GM23338 (cell line): ENCODE results near the gene MPND. TPM values are rescaled to one million over a fixed set of nuclear protein-coding genes. Genes with fewer than 3 reads are reported as not detected.

Experiments used
- ATAC-seq: fragments of 200-7000 bp; cut with Tn5 transposase; 3 replicates; pipeline ENCODE4 v1.9.1; 2020
- DNase-seq: peaks from one replicate; pipeline ENCODE4 v3.0.0-alpha.2; 2015; ENCODE audit warnings: low spot score
- H2AFZ ChIP-seq: fragments of 200-600 bp; sonication (generic); 2 replicates; pipeline ENCODE4 v1.8.0; 2016; ENCODE audit warnings: antibody characterized with exemption, mild to moderate bottlenecking, moderate library complexity
- H3F3A ChIP-seq: fragments of 200-600 bp; sonication (generic); replicated peaks from 2 replicates; pipeline ENCODE4 v1.8.0; 2017; ENCODE audit warnings: antibody characterized with exemption, mixed run types, low read depth
- H3K27ac ChIP-seq: fragments of 200-600 bp; sonication (generic); 2 replicates; pipeline ENCODE4 v1.6.1; 2016; ENCODE audit warnings: low read depth
- H3K27me3 ChIP-seq: fragments of 200-600 bp; sonication (generic); 2 replicates; pipeline ENCODE4 v1.8.0; 2016; ENCODE audit warnings: mild to moderate bottlenecking, mixed run types, moderate library complexity; ENCODE audit not compliant: insufficient read depth
- H3K36me3 ChIP-seq: fragments of 200-600 bp; sonication (generic); 2 replicates; pipeline ENCODE4 v1.8.0; 2016; ENCODE audit warnings: mild to moderate bottlenecking; ENCODE audit not compliant: insufficient read depth
- H3K4me1 ChIP-seq: fragments of 200-600 bp; sonication (generic); 2 replicates; pipeline ENCODE4 v1.8.0; 2016; ENCODE audit warnings: mild to moderate bottlenecking, moderate library complexity; ENCODE audit not compliant: insufficient read depth
- H3K4me2 ChIP-seq: fragments of 200-600 bp; sonication (generic); 2 replicates; pipeline ENCODE4 v1.7.1; 2017; ENCODE audit warnings: mixed run types
- H3K4me3 ChIP-seq: fragments of 200-600 bp; sonication (generic); 2 replicates; pipeline ENCODE4 v1.6.1; 2016; ENCODE audit warnings: mixed run types
- H3K79me2 ChIP-seq: fragments of 200-600 bp; sonication (generic); replicated peaks from 2 replicates; pipeline ENCODE4 v1.8.0; 2017; ENCODE audit warnings: mild to moderate bottlenecking; ENCODE audit not compliant: insufficient read depth
- H3K9me2 ChIP-seq: fragments of 200-600 bp; sonication (generic); 2 replicates; pipeline ENCODE4 v1.8.0; 2017; ENCODE audit not compliant: insufficient read depth
- H4K20me1 ChIP-seq: fragments of 200-600 bp; sonication (generic); replicated peaks from 2 replicates; pipeline ENCODE4 v1.8.0; 2017; ENCODE audit warnings: mild to moderate bottlenecking; ENCODE audit not compliant: insufficient read depth
- H3K27ac Mint-ChIP-seq: 2 replicates; pipeline ENCODE4 v1.8.0; 2020; ENCODE audit warnings: inconsistent platforms, mild to moderate bottlenecking, moderate library complexity, mixed read lengths
- H3K27me3 Mint-ChIP-seq: 3 replicates; pipeline ENCODE4 v1.8.0; 2022; ENCODE audit warnings: low read depth, mild to moderate bottlenecking, moderate library complexity, mixed read lengths, inconsistent platforms; ENCODE audit not compliant: insufficient read depth, poor library complexity
- H3K36me3 Mint-ChIP-seq: 3 replicates; pipeline ENCODE4 v1.8.0; 2021; ENCODE audit warnings: low read depth, mild to moderate bottlenecking, inconsistent platforms, moderate library complexity, mixed read lengths
- H3K4me1 Mint-ChIP-seq: 3 replicates; pipeline ENCODE4 v1.8.0; 2020; ENCODE audit warnings: mild to moderate bottlenecking, inconsistent platforms, mixed read lengths
- H3K4me3 Mint-ChIP-seq: 3 replicates; pipeline ENCODE4 v1.8.0; 2021; ENCODE audit warnings: moderate library complexity, mild to moderate bottlenecking, inconsistent platforms, mixed read lengths
- H3K9me3 Mint-ChIP-seq: 3 replicates; pipeline ENCODE4 v1.8.0; 2020; ENCODE audit warnings: moderate library complexity, mild to moderate bottlenecking, inconsistent platforms, mixed read lengths
- CREB1 ChIP-seq: fragments of 250-450 bp; sonication (Bioruptor Pico); IDR thresholded peaks from 2 replicates; pipeline ENCODE4 v1.5.0; 2020; ENCODE audit warnings: low read depth, mild to moderate bottlenecking, moderate library complexity
- CTCF ChIP-seq, 2 experiments: fragments of 200-600 bp in 1 of 2; sonication (generic) in 1 of 2; conservative IDR thresholded peaks; 2 replicates each; pipeline versions ENCODE4 v1.5.1 to v1.6.1; 2016 to 2017; ENCODE audit warnings: antibody characterized with exemption in 2 of 2, low read depth in 2 of 2, mild to moderate bottlenecking in 2 of 2, moderate library complexity in 1 of 2
- ETS1 ChIP-seq: IDR thresholded peaks from 2 replicates; pipeline ENCODE4 v1.6.1; 2016; ENCODE audit warnings: antibody characterized with exemption
- EZH2 ChIP-seq: fragments of 200-600 bp; sonication (generic); IDR thresholded peaks from one replicate; pipeline ENCODE4 v1.8.0; 2017; ENCODE audit warnings: antibody characterized with exemption, mild to moderate bottlenecking, low read depth; ENCODE audit not compliant: unreplicated experiment
- EZH2phosphoT487 ChIP-seq: fragments of 200-600 bp; sonication (generic); IDR thresholded peaks from one replicate; pipeline ENCODE4 v1.8.1; 2018; ENCODE audit warnings: antibody characterized with exemption; ENCODE audit not compliant: unreplicated experiment
- JUNB ChIP-seq: IDR thresholded peaks from one replicate; pipeline ENCODE4 v1.6.1; 2016; ENCODE audit warnings: antibody characterized with exemption; ENCODE audit not compliant: unreplicated experiment
- NANOG ChIP-seq: IDR thresholded peaks from 2 replicates; pipeline ENCODE4 v1.6.1; 2016; ENCODE audit warnings: antibody characterized with exemption, borderline replicate concordance
- POLR2AphosphoS5 ChIP-seq: IDR thresholded peaks from 2 replicates; pipeline ENCODE4 v1.6.1; 2016; ENCODE audit warnings: antibody characterized with exemption, low read depth
- REST ChIP-seq: IDR thresholded peaks from one replicate; pipeline ENCODE4 v1.6.1; 2018; ENCODE audit warnings: antibody characterized with exemption; ENCODE audit not compliant: unreplicated experiment
- STAT1 ChIP-seq: IDR thresholded peaks from one replicate; pipeline ENCODE4 v1.6.1; 2016; ENCODE audit warnings: antibody characterized with exemption; ENCODE audit not compliant: unreplicated experiment
- ZNF114 ChIP-seq: fragments of 250-450 bp; sonication (Bioruptor Pico); IDR thresholded peaks from 2 replicates; pipeline ENCODE4 v1.5.0; 2020; ENCODE audit warnings: mild to moderate bottlenecking, moderate library complexity
- ZNF331 ChIP-seq: fragments of 250-450 bp; sonication (Bioruptor Pico); IDR thresholded peaks from 2 replicates; pipeline ENCODE4 v1.5.0; 2020; ENCODE audit warnings: low read depth, mild to moderate bottlenecking, moderate library complexity
- ZNF462 ChIP-seq: fragments of 250-450 bp; sonication (Bioruptor Pico); IDR thresholded peaks from 2 replicates; pipeline ENCODE4 v1.5.0; 2020; ENCODE audit warnings: mild to moderate bottlenecking, moderate library complexity
- polyA plus RNA-seq: library from polyadenylated mRNA; unstranded; fragments of >200 nt; fragmentation: Nextera tagmentation; extraction: Ambion mirVana; gene quantifications from 2 replicates; pipeline ENCODE4 v1.2.1, GENCODE V29; 2016
- total RNA-seq: library from RNA; depleted of rRNA; stranded (reverse); fragments of >200 nt; shearing (Covaris generic); gene quantifications from 2 replicates; pipeline ENCODE4 v1.2.3, GENCODE V29; 2014

MPND gene
- total and polyA plus RNA-seq, 2 experiments from 2014 or later: 11.8 to 15.6 TPM

- H2AFZ ChIP-seq: no peak overlapping the region
- ATAC-seq: no peak
- no peak for DNase-seq
- H3K27me3 ChIP-seq: no peaks in the 10 kb centered on the region
- Mint-ChIP-seq H3K9me3 (no peaks in the 10 kb centered on the region), H3K36me3 (no peaks in the 10 kb centered on the region), H3K27ac (no peak overlapping the region), H3K4me1 (peaks cover 51% of the 10 kb centered on the region), H3K27me3 (peaks cover 28% of the 10 kb centered on the region), H3K4me3 (no peak overlapping the region)
- H3K36me3 ChIP-seq: no peaks in the 10 kb centered on the region
- no peak overlapping the region for H3K4me3 ChIP-seq
- TF ChIP-seq EZH2 (no peak), ZNF114 (CRISPR knock-in tag) (no peak), EZH2phosphoT487 (no peak), JUNB (no peak), ETS1 (no peak), REST (no peak), NANOG (no peak), ZNF331 (CRISPR knock-in tag) (no peak), CTCF (conservative IDR thresholded peaks at IDR 0.05; ENCODE audit: low read depth in 2 of 2) (no peak), STAT1 (no peak), ZNF462 (no peak), CREB1 (no peak), POLR2AphosphoS5 (no peak)
- H3F3A ChIP-seq: 0 out of 2 replicates have a peak, but pooled peaks cover 13% of the 10 kb centered on the region
- H3K9me2 ChIP-seq: no peaks in the 10 kb centered on the region
- peaks cover 61% of the 10 kb centered on the region for H3K79me2 ChIP-seq
- no peak overlapping the region for H3K4me2 ChIP-seq
- peaks cover 39% of the 10 kb centered on the region for H3K4me1 ChIP-seq
- H4K20me1 ChIP-seq: peaks cover 22% of the 10 kb centered on the region; the same call in 1 of the 2 replicates
- H3K27ac ChIP-seq: no peak overlapping the region
Measured at GRCh38 chr19:4372165-4373012, 29.0 kb downstream of the MPND start.
